ENCODE data around the gene PRR27. TPM values are rescaled to one million over a fixed set of nuclear protein-coding genes. Genes with fewer than 3 reads are reported as not detected.

The PRR27 gene
- total RNA-seq (not detected), polyA plus RNA-seq (not detected)

DNA sequence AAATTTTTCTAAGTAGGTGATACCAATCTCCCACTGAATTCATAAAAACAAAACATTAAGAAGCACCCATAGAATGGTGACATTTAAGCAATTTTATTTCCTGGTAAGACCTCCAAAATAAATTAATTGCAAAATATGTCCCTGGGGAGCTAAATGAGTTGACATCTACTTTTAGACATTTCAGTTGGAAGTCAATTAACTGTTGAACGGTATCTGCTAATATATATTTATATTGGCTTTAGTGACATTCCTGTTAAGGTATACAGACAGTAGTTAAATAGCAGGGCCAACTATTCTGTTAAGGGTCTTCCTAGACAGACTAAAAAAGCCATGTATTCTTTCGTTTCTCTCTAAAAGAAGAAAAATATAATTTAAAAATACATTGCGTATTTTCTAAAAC, at the start of gene PRR27:
Gene PRR27 (plus strand): TSS at position 301 of the 400 bp plus-strand sequence. CDS start 139 bp downstream, outside the sequence.
- Histone ChIP-seq H3K4me3 (ENCODE audit: low read depth, low read length) (no peak within 1 kb of the TSS), H3K36me3 (ENCODE audit: insufficient read depth) (no peaks in the 10 kb centered on the region), H3K27ac (ENCODE audit: low read depth) (no peak within 1 kb of the TSS), H3K4me1 (ENCODE audit: insufficient read depth) (no peaks in the 10 kb centered on the region)
- DNase-seq (ENCODE audit: extremely low spot score): no peak
- WGBS: 90% methylated on average over 3 of the region's 3 CpGs

DNA sequence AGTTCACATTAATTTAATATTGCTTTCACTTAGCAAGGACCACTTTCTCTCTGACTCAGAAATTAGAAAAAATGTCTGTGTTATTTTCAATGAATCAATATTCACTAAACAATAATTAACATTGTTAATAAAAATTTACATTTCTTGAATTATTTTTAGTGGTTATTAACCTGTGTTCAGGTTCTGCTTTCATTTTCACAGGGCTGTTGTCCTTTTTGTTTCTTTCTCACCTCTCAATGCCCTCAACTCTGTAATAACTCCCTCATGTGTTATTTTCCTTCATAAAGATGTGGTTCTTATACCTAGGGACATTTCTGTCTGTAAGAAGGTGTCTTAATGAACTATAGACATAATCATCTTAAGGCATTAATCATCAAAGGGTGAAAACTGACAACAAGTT, 43.1 kb upstream of the PRR27 start:
- DNase-seq (ENCODE audit: extremely low spot score): no peak

DNA sequence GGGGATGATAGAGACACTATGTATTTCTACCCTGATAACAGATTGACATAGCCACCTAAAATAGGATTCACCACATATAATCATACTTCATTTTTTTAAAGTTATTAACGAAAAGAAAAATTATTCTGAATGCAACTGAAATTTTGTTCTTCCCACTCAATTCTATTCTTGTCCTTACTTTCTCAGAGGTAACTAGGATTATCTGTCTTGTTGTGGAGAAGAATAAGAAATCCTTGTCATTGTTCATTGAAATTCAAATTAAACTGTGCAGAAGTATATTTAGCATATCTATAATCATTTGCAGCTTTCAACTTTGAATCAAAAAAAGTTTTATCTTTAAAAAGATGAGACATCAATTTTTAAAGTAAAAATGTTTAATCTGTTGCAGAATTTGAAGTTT, 40.4 kb upstream of the PRR27 start:
- Histone ChIP-seq H3K36me3 (ENCODE audit: insufficient read depth) (no peaks in the 10 kb centered on the region), H3K4me1 (ENCODE audit: insufficient read depth) (no peaks in the 10 kb centered on the region), H3K4me3 (ENCODE audit: low read depth, low read length) (no peak overlapping the region), H3K27ac (ENCODE audit: low read depth) (no peak overlapping the region)
- DNase-seq (ENCODE audit: extremely low spot score): no peak
- WGBS: 85% methylated on average over 1 of the region's 1 CpG

More for the DNA sequence above, 43.1 kb upstream of the PRR27 start:
- Histone ChIP-seq H3K4me3 (ENCODE audit: low read depth, low read length) (no peak overlapping the region), H3K36me3 (ENCODE audit: insufficient read depth) (no peaks in the 10 kb centered on the region), H3K4me1 (ENCODE audit: insufficient read depth) (no peaks in the 10 kb centered on the region), H3K27ac (ENCODE audit: low read depth) (no peak overlapping the region)

DNA sequence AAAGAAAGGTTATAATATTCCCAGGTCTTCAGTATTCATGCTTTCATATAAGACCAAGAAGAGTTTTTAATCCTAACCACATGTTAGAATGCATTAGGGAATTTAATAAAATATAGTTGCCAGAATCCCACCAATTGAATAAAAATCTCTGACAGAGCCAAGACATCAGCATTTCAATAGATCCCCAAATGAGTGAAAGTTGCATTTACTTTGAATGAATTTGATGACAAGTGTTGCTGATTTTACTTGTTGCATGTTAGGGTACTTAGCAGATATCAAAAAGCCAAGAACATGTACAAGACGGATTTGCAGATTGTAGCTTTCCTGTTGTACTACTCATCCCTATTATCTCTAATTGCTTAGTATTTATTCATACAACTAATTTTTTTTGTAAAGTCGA, 39.9 kb upstream of the PRR27 start:
- no peaks in the 10 kb centered on the region for H3K4me1 ChIP-seq (ENCODE audit: insufficient read depth)
- WGBS: 63% methylated on average over 2 of the region's 2 CpGs
- no peaks in the 10 kb centered on the region for H3K36me3 ChIP-seq (ENCODE audit: insufficient read depth)
- no peak overlapping the region for H3K27ac ChIP-seq (ENCODE audit: low read depth)
- no peak overlapping the region for H3K4me3 ChIP-seq (ENCODE audit: low read depth, low read length)
- DNase-seq (ENCODE audit: extremely low spot score): no peak

DNA sequence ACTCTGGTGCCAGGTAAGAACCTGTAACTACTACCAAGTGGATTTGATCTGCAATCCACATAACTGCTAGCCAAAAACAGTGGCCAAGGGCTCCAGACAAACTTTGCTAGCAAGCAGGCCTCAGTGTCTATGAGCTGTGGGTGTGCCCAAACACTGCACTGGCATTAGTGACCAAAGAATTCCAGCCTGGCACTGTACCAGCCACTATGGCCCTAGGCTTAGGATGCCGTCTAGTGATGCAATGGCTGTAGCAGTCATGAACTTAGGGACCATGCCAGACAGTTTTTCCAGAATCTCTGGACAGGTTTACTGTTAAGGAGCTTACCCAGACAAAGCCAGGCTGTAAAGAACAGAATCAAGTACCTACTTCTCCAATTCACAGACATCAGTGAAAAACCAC, 33.7 kb upstream of the PRR27 start:
- no peaks in the 10 kb centered on the region for H3K4me1 ChIP-seq (ENCODE audit: insufficient read depth)
- 67% methylated on average over 1 of the region's 1 CpG for WGBS
- no peak for DNase-seq (ENCODE audit: extremely low spot score)

DNA sequence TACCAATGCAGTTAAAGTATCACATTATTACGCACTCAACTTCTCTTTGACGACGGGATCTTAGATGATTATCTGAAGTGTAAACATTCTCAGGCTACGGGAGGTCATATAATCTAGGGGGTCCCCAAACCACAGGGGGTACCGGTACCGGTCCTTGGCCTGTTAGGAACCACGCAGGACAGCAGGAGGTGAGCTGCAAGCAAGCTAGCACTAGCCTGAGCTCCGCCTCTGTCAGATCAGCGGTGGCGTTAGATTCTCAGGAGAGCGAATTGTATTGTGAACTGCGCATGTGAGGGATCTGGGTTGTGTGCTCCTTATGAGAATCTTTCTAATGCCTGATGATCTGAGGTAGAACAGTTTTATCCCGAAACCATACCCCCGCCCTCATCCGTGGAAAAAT, 20.6 kb upstream of the PRR27 start:
- Histone ChIP-seq H3K4me3 (ENCODE audit: low read depth, low read length) (no peak overlapping the region), H3K36me3 (ENCODE audit: insufficient read depth) (no peaks in the 10 kb centered on the region), H3K4me1 (ENCODE audit: insufficient read depth) (no peaks in the 10 kb centered on the region), H3K27ac (ENCODE audit: low read depth) (no peak overlapping the region)
- no peak for DNase-seq (ENCODE audit: extremely low spot score)
- 73% methylated on average over 15 of the region's 15 CpGs for WGBS

More for the DNA sequence above, 33.7 kb upstream of the PRR27 start:
- Histone ChIP-seq H3K27ac (ENCODE audit: low read depth) (no peak overlapping the region), H3K36me3 (ENCODE audit: insufficient read depth) (no peaks in the 10 kb centered on the region), H3K4me3 (ENCODE audit: low read depth, low read length) (no peak overlapping the region)

DNA sequence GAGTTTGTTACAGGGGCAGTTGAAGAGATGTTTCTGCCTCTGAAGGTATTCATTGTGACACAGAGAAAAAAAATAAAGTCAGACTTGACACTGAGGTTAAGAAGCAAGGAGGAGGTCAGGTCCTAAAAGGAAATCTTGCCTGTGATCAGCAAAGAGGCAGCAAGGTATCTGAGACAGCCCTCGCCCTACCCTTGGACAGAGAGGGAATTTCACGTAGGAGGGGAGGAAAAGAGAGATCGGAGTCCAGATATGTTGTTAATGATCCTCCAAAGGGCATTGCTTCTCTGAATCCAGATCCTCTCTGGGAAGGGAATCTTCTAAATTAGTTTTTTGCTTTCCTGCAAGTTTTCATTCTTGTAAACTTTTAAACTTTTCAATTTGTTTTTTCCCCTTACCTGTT, 15.3 kb upstream of the PRR27 start:
- WGBS: 87% methylated on average over 3 of the region's 3 CpGs
- H3K4me3 ChIP-seq (ENCODE audit: low read depth, low read length): no peak overlapping the region
- no peaks in the 10 kb centered on the region for H3K36me3 ChIP-seq (ENCODE audit: insufficient read depth)
- DNase-seq (ENCODE audit: extremely low spot score): no peak
- no peaks in the 10 kb centered on the region for H3K4me1 ChIP-seq (ENCODE audit: insufficient read depth)
- no peak overlapping the region for H3K27ac ChIP-seq (ENCODE audit: low read depth)

DNA sequence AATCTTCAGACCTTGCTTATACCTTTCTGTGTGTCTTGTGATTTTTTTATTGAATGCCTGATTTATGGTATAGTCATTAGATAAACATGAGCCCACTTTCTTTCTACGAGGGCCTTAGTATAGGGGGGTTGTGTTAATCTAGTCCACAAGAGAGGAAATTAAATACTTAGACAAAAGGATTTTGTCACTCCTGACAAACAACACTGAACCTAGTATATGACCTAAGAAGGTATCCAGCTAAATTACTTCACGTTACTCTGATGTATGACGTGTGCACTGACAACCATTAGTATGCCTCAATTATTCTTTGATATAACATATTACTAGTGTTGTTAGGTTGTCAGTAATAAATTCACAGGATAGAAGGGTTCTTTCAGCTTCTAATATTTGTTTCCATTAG, 2.8 kb upstream of the PRR27 start:
- no peaks in the 10 kb centered on the region for H3K4me1 ChIP-seq (ENCODE audit: insufficient read depth)
- no peak for DNase-seq (ENCODE audit: extremely low spot score)
- WGBS: 51% methylated on average over 3 of the region's 3 CpGs
- H3K27ac ChIP-seq (ENCODE audit: low read depth): no peak overlapping the region
- no peaks in the 10 kb centered on the region for H3K36me3 ChIP-seq (ENCODE audit: insufficient read depth)
- no peak overlapping the region for H3K4me3 ChIP-seq (ENCODE audit: low read depth, low read length)

DNA sequence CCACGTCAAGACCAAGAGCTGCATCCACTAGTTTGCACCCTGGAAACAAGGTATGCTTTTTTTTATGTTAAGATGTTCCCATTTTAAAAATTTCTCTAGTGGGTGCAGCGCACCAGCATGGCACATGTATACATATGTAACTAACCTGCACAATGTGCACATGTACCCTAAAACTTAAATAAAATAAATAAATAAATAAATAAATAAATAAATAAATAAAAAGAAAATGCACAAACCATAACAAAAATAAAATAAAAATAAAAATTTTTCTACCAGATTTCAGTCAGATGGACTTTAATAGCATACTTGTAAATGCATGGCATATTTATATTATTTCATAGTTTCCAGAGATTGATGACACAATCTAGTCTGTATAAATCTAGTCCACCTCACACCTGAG, 1.9 kb upstream of the PRR27 start:
- no peaks in the 10 kb centered on the region for H3K4me1 ChIP-seq (ENCODE audit: insufficient read depth)
- H3K27ac ChIP-seq (ENCODE audit: low read depth): no peak overlapping the region
- 93% methylated on average over 2 of the region's 2 CpGs for WGBS
- H3K36me3 ChIP-seq (ENCODE audit: insufficient read depth): no peaks in the 10 kb centered on the region
- no peak overlapping the region for H3K4me3 ChIP-seq (ENCODE audit: low read depth, low read length)
- DNase-seq (ENCODE audit: extremely low spot score): no peak

DNA sequence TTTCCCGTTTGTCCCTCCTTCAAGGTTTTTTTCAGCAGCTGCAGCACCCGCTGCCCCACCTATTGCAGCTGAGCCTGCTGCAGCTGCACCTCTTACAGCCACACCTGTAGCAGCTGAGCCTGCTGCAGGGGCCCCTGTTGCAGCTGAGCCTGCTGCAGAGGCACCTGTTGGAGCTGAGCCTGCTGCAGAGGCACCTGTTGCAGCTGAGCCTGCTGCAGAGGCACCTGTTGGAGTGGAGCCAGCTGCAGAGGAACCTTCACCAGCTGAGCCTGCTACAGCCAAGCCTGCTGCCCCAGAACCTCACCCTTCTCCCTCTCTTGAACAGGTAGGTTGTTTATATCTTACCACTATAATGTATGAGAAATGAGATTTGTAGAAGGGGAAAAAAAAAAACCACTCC, 4.5 kb downstream of the PRR27 start:
- no peak for DNase-seq (ENCODE audit: extremely low spot score)
- WGBS: 70% methylated on average over 2 of the region's 2 CpGs
- H3K4me1 ChIP-seq (ENCODE audit: insufficient read depth): no peaks in the 10 kb centered on the region
- no peak overlapping the region for H3K4me3 ChIP-seq (ENCODE audit: low read depth, low read length)
- no peak overlapping the region for H3K27ac ChIP-seq (ENCODE audit: low read depth)
- H3K36me3 ChIP-seq (ENCODE audit: insufficient read depth): no peaks in the 10 kb centered on the region

DNA sequence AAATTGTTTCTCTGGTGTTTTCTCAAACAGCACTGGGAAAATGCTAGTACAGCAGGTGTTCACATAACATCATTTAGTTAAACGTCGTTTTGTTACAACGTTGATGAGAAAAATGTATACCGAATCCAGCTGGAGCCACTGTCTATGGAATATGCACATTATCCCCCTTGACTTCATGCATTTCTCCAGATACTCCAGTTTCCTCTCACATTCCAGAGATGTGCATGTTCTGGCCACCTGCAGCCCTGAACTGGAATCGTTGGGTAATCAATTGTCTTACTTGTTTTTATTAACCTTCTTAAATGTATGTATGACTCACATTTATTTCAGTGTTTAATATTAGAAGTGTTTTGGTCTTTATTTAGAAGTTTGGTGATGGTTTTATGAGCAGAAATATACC, 23.1 kb downstream of the PRR27 start:
- 68% methylated on average over 5 of the region's 5 CpGs for WGBS
- no peaks in the 10 kb centered on the region for H3K4me1 ChIP-seq (ENCODE audit: insufficient read depth)
- no peak overlapping the region for H3K4me3 ChIP-seq (ENCODE audit: low read depth, low read length)
- no peaks in the 10 kb centered on the region for H3K36me3 ChIP-seq (ENCODE audit: insufficient read depth)
- no peak overlapping the region for H3K27ac ChIP-seq (ENCODE audit: low read depth)
- DNase-seq (ENCODE audit: extremely low spot score): no peak

DNA sequence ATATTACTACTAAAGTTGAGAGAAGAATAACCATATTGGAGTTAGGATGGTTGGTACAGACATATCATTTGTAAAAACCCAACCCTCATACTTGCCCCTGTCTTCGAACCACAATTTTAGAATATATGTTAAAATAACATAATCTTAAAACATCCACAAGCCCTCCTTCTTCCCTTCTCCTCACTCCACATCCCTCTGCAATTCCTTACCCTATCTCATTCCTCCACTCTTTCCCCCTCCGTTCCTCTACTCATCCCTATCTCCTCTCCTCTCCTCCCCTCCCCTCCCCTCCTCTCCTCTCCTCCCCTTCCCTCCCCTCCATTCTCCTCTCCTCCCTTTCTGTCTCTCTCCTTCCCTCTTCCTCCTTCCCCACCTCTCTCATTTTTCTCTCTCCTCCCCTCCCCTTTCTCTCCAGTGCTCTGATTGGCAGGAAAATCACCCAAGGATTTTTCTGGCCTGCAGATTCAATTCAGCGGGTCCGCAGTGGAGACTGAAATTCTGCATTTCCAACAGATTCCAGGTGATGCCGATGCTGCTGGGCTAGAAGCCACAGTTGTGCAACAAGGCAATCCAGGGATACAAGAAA, 24.1 kb downstream of the PRR27 start:
- WGBS: 85% methylated on average over 5 of the region's 5 CpGs
- DNase-seq (ENCODE audit: extremely low spot score): no peak

DNA sequence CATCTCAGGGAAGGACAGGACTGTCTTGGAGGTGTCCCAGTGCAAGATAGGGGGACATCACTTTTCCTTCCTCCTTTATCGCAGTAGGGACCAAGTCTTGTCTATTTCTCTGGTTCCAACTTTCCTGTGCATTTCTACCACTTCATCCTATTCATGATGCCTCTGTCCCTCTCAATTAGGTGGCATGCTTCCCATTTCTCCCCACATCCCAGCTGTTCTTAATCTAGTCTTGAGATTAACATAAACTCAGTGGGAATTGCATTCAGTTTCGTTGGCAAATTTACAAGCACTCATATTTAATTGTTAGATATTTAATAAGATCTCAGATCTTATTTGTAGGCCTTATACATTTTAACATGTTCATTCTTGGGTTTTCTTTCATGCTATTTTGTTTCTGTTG, 25.8 kb downstream of the PRR27 start:
- no peaks in the 10 kb centered on the region for H3K4me1 ChIP-seq (ENCODE audit: insufficient read depth)
- DNase-seq (ENCODE audit: extremely low spot score): no peak
- H3K27ac ChIP-seq (ENCODE audit: low read depth): no peak overlapping the region
- 56% methylated on average over 2 of the region's 2 CpGs for WGBS
- H3K4me3 ChIP-seq (ENCODE audit: low read depth, low read length): no peak overlapping the region
- H3K36me3 ChIP-seq (ENCODE audit: insufficient read depth): no peaks in the 10 kb centered on the region

More for the DNA sequence above, 24.1 kb downstream of the PRR27 start:
- Histone ChIP-seq H3K36me3 (ENCODE audit: insufficient read depth) (no peaks in the 10 kb centered on the region), H3K4me1 (ENCODE audit: insufficient read depth) (no peaks in the 10 kb centered on the region), H3K4me3 (ENCODE audit: low read depth, low read length) (no peak overlapping the region), H3K27ac (ENCODE audit: low read depth) (no peak overlapping the region)

DNA sequence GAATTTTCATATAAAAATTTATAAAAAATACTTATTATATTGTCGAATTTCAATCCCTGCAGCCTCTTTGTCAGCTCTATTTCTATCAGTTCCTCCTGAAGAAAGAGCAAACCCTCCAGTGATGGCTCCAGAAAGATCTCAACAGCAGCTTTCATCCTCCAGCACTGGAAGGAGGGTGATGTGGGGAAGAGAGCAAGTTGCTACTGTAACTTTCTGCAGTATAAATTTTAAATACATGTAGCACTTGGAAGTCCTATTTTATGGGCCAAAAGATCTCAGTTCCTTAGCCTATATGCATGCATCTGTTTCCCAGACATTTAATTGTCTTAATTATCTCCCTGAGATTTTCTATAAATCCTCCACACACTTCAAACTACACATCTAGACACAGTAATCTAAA, 27.8 kb downstream of the PRR27 start:
- H3K27ac ChIP-seq (ENCODE audit: low read depth): no peak overlapping the region
- no peak overlapping the region for H3K4me3 ChIP-seq (ENCODE audit: low read depth, low read length)
- H3K36me3 ChIP-seq (ENCODE audit: insufficient read depth): no peaks in the 10 kb centered on the region
- no peak for DNase-seq (ENCODE audit: extremely low spot score)
- H3K4me1 ChIP-seq (ENCODE audit: insufficient read depth): no peaks in the 10 kb centered on the region
- 68% methylated on average over 1 of the region's 1 CpG for WGBS

Measured in urinary bladder (tissue), 4 donors.